Stimulated activated CD4-positive, alpha-beta T cell treated with anti-CD3 and anti-CD28 coated beads, Interleukin-2, amount 100 ng/mL, for 48 hours (primary cell): ENCODE measurements around the gene FCN1.

Experiments
- DNase-seq, 2 donors: peaks; one replicate each; pipeline ENCODE4 v3.0.0-alpha.2; 2020

The FCN1 gene

GRCh38 chr9:134950386-134951210 lies 32.9 kb upstream of the FCN1 start:
- DNase-seq: no peak

GRCh38 chr9:134949681-134950385 lies 32.1 kb upstream of the FCN1 start:
- DNase-seq: no peak

- no peak for DNase-seq
Measured at GRCh38 chr9:134948149-134948548, 30.4 kb upstream of the FCN1 start.

- no peak for DNase-seq
Measured at GRCh38 chr9:134947265-134947955, 29.7 kb upstream of the FCN1 start.

- no peak for DNase-seq
Measured at GRCh38 chr9:134946663-134947062, 29.0 kb upstream of the FCN1 start.

GRCh38 chr9:134945509-134946275 lies 28.0 kb upstream of the FCN1 start:
- no peak for DNase-seq

- no peak for DNase-seq
Measured at GRCh38 chr9:134944916-134945315, 27.2 kb upstream of the FCN1 start.

- no peak for DNase-seq
Measured at GRCh38 chr9:134944351-134944802, 26.7 kb upstream of the FCN1 start.

GRCh38 chr9:134943836-134944235 lies 26.1 kb upstream of the FCN1 start:
- no peak for DNase-seq

- DNase-seq: no peak
Measured at GRCh38 chr9:134943411-134943810, 25.7 kb upstream of the FCN1 start.

GRCh38 chr9:134942788-134943184 lies 25.1 kb upstream of the FCN1 start:
- DNase-seq: no peak

GRCh38 chr9:134942011-134942787 lies 24.5 kb upstream of the FCN1 start:
- no peak for DNase-seq

GRCh38 chr9:134940236-134941208 lies 22.8 kb upstream of the FCN1 start:
- DNase-seq: no peak

GRCh38 chr9:134939836-134940235 lies 22.1 kb upstream of the FCN1 start:
- DNase-seq: no peak

GRCh38 chr9:134939080-134939733 lies 21.5 kb upstream of the FCN1 start:
- no peak for DNase-seq

GRCh38 chr9:134938346-134939079 lies 20.8 kb upstream of the FCN1 start:
- DNase-seq: no peak

- no peak for DNase-seq
Measured at GRCh38 chr9:134937566-134938345, 20.0 kb upstream of the FCN1 start.

GRCh38 chr9:134937164-134937555 lies 19.4 kb upstream of the FCN1 start:
- DNase-seq: no peak
